HG03135 (cell line): ENCODE results near the gene FOXO6.

Experiments
- ATAC-seq: cut with Tn5 transposase; IDR thresholded peaks from one replicate; pipeline ENCODE4 v1.9.1; 2021; ENCODE audit warnings: mild to moderate bottlenecking, moderate library complexity; ENCODE audit not compliant: unreplicated experiment

Gene FOXO6

DNA sequence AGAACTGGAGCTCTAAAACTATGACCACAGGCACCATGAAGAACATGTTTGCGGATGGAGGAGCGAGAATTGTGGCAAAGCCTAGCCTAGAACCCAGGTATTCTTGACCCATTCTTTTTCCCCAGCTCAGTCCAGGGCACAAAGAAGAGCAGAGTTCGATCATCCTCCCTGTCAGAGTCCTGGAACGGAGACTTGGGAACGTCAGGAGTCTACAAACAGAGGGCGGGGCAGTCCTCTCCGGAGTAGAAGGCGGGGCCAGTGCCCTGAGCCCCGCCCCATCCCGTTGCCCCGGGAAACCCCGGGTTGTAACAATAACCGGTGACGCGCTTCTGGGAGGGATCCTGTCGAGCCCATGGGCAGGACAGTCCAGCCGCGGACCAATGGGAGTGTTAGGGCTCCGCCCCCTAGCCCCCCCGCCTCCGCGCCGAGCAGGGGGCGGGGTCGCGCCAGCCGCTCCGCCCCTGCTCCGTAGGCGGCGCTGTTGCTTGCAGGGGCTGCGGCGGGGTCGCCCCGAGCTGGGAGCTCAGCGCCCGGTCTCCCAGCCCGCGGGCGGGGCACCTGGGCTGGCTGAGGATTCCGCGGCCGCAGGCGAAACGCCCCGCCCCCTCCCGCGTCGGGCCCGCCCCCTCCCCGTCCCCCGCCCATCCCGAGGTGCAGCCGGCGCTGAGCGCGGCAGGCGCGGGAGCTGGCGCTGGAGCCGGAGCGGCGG, at the start of gene FOXO6:
TSS of gene FOXO6 (plus strand) at position 649 of the 709 bp plus-strand sequence.
- ATAC-seq: peak; percentile 79

DNA sequence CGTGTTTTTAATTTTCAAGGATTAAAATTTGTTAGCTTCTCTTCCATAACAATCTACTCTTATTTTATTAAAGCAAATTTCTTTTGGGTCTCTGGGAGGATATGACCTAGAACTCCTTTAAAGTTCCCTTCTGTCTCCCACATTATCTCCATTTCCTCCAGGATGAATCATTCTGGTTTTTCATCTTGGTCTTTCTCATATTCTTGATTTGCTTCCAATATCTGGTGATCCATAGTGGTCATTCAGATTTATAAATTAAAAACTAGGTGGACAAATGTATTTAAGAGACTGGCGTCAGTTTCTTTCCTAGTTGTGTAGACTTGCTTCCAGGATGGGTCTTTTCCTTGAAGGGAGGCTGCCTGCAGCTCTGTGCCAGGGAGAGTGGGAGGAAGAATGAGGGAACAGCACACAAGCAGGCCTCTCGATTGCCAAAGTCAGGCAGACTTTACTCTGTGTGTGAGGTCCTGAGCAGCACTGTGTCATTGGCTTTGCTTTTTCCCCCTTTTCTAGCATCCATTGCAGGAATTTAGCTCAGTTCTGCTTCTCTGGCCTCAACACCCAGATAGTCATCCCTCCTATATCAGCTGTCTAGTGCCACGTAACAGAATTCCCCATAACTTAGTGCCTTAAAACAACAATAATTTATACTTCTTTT, 48.1 kb upstream of the FOXO6 start:
- ATAC-seq: no peak

DNA sequence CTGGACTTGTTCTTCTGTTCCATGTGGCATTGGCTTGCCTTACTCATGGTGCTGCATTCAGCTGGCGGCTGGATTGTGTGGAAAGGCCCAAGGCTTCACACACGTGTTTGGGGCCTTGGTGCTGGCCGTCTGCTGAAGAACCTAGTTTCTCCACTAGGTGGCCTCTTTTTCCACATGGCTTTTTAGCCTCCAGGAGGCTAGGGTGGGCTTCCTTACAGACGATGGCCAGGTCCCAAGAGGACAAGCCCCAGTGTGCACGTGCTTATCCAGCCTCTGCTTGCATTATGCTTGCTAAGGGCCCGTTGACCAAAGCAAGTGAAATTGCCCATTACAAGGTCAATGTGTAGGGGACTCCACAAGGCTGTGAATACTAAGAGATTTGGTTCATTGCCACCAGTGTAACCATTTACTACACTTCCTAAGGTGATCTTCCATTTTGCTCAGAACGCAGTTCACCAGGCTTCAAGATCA, 47.5 kb upstream of the FOXO6 start:
- ATAC-seq: no peak

DNA sequence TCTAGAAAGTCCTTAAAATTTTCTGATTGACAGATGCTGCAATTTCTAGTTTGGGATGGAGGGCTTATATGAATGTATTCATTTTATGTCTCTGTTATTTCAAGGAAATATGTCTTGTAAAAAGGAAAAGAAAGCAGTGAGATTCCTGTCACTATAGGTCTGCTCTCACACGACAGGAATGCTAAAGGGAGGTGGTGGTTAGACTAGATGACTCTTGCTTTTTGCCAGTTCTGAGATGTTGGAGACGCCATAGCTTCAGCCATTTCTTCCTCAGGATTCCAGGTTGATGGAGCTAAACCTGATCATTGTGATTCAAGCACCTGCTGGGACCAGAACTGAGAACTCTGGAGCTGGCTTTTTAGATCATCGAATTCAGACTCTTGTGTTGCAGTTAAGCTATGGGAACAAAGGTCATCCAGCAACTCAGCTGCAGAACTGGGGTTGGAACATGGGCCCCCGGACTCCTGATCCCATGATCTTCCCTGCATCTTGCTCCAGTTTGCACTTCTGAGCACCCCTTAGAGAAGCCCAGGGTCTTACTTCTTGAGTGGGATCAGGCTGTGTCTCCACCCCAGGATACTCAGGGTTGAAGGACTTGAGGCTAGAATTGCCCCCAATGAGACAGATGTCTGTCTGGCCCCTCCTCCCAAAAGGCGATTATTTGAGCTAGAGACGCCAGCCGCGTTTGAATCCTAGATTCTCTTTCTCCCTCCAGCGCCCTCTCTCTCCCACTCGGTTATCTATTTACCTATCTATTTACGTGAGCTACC, 46.7 kb upstream of the FOXO6 start:
- ATAC-seq: no peak

DNA sequence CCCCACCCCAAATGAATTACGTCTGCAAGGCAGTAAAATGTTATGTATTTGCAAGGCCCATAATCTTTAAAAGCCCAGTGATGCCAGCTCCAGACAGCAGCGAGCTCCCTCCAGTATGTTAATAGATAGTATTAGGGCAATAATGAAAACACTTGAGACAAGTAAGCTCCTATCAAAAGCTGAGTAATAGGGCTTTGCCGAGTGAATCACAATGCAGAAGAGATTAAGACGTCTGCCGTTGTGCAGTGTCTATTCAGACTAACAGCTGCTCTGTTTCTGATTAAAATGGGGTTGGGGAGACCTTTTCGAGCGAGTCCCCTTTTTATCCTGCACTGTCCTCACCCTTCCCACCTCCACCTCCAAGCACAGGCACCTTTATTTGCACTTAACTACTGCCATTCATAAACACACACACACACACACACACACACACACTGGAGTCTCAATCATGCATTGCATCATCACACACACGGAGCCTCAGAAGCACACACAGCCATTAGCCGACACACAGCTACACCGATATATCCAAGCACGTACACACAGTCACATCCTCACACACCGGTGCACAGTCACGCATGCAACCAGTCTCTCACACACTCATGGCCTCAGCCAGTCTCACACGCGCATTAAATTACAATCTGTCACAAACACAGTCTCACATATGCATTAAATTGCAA, 46.0 kb upstream of the FOXO6 start:
- no peak for ATAC-seq

DNA sequence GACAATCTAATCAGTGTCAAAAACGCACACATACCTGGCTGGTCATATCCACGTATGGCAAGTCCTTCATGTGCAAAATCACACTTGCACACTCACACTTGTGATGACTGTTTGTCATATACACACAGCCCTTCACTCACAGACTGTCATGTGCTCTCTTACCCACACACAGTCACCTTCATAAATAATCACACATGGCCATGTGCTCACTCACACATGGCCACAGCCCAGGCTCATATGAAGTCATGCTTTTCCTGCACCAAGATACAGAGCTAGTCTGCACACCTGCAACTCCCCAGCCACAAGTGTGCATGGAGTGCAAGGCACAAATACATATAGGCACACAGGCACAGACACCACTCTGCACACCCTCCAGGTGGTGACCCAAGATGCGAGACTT, 45.4 kb upstream of the FOXO6 start:
- ATAC-seq: no peak

DNA sequence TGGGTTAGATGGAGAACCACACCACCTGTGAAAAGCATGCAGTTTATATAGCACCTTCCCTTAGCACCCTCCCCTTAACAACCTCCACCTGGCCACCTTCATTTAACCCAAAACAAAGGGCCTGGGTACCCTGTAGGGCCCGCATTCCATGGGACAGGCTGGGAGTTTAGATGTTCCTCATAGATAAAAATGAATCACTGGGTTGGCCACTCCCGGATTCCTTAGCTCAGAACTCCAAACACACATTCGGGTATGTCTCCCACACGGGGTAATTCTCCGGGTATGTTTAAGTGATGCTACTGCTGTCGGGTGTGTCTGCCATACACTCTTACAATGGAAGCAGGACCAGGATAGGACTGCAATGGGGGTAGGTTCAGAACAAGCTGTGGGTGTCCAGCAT, 43.9 kb upstream of the FOXO6 start:
- no peak for ATAC-seq

DNA sequence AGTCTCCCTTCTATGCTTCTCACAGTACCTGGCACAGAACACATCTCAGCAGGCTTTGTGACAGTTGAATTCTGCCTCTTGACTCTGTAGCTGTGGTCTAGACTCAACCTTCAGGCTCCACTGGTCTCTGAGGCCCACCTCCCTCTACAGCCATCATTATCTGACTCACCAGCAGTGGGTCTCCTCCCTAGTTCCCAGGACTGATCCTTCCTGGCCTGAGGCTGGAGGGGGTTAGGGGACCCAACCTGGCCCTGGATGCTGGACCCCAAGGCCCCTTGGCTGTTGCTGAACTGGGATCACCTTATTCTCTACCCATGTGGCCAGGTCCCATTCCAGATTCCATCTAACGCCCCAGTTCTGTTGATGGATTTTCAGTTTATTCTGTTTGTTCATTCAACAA, 43.1 kb upstream of the FOXO6 start:
- ATAC-seq: no peak

DNA sequence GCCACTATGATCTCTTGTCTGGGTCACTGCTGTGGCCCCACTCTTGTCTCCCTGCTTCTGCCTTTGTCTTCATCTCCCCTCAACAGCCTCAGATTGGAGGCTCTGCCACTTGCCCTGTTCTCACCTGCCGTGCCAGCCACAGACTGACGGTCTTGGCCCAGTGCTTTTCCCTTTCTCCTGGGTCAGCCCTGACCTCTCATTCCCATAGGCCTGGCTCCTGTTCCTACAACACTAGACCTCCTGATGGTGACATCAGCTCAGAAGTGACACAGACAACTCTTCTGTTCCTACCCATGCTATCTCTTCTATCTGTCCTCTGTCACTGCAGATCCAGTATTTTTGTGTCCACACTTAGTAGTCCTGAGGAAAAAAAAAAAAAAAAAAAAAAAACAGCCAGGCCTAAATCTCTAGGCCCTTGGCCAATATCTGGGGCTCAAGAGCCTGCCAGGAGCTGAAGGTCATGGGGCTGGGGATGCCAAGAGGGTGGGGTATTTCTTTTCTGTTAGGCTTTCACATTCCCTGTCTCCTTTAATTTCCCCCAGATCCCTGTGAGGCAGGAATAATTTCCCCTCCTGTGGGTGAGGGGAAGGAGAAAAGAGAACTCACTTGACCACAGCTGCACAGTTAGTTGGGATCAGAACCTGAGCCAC, 42.0 kb upstream of the FOXO6 start:
- no peak for ATAC-seq

DNA sequence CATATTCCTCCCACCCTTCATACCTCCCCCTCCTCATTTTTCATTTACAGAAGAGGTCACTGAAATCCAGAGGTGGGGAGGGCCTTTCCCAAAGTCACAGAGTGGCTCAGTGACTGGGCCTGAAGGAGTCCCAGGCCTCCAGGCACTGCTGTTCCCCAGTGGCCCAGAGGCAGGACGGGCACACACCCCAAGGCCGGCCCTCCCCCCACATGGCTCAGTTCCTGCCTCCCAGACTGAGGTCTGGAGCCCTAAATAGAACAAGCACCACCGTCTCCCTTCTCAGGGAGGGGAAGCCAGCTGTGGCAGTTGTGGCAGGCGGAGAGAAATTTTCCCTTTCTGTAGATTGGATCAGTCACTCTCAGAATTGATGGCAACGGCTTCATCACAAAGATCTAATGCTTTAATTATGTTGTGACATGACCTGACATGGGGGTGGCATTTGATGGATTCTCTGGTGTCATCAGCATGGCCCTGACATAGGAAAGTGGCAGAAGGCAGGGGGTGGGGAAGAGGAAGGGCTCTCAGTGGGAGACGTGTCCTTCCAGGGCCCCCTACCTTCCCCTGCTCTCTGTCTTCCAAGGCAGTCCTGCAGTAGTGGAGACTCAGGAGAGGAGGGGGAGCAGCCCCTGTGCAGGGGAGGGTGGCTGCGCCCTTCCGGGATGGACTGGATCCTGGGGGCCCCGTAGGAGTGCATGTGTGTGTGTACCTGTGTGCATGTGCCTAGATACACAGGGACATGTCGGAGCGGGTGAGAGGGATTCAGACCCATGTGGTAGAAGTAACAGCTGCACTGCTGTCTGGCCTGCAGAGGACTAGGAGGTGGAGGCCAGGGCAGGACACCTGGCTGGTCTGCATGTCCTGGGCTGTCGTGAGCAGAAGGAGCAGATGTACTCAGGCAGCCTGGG, 41.2 kb upstream of the FOXO6 start:
- ATAC-seq: no peak

DNA sequence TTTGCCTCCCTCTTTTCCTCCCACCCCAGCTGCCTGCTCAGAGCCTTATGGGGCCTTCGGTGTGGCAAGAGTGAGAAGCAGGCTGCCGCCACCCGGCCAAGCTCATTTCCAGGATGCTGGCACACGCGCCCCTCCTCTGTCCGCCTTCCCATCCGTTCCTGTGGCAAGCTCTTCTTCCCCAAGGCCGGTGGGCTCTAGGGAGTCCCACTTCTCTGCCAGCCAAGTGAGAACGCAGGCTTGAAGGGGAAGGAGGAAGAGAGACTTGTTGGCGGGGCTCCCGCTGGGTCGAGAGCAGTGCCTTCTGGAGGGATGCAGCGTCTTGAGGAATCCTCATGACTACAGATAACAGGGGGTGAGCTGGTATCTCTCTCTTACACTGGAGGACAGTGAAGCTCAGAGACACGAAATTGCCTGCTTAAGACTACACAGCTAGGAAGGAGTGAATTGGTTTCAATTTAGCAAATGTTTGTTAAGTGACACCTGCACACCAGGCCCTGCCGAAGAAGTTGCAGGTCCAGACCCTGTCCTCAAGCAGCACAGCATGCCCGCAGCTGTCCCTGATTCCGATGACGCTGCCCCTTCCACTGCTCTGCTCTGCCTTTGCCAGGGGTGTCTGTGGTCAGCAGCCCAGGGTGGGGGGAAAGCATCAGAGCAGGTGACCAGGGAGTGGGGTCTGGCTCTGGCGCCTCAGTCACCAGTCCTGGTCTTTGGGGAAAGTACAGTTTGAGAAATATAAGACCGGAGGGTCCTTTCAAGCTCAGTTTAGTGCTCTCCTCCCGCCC, 40.1 kb upstream of the FOXO6 start:
- no peak for ATAC-seq

DNA sequence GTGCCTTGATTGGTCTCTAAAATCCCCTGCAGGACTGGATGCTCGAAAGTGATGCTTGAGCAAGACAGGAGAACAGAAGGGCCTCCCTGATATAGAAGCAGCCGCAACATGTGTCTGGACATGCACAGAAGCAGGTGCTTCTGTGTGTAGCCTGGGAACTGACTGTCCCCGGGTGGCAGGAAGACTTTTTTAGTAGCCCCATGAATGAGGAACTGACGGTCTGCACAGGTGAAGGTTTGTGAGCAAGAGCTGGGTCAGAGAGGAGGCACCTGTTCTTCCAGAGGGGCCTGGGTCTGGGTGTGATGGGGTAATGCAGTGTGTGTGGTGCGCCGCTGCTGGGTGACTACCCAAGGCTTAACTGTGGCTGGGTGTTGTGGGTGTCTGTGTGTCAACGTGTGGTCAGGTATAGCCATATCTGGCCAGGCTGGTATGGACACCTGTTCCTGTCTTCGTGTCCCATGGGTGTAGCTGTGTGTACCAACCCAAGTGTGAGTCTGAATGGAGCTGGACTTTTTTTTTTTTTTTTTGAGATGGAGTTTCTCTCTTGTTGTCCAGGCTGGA, 39.1 kb upstream of the FOXO6 start:
- no peak for ATAC-seq

DNA sequence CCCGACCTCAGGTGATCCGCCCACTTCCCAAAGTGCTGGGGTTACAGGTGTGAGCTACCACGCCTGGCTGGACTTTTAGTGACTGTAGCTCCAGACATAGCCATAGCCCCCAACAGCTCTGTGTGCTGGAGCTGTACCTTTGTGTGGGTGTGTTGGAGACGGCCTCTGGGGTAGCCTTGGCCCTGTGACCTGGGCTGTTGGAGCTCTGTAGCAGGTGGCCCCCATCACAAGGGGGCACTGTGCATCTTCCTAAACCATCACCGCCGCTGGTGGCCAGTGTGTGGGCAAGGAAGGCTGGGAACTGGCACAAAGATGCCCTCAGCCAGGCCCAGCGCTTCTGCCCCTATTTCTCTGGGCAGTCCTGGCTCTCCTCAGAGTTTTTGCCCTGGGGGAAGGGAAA, 38.4 kb upstream of the FOXO6 start:
- no peak for ATAC-seq

DNA sequence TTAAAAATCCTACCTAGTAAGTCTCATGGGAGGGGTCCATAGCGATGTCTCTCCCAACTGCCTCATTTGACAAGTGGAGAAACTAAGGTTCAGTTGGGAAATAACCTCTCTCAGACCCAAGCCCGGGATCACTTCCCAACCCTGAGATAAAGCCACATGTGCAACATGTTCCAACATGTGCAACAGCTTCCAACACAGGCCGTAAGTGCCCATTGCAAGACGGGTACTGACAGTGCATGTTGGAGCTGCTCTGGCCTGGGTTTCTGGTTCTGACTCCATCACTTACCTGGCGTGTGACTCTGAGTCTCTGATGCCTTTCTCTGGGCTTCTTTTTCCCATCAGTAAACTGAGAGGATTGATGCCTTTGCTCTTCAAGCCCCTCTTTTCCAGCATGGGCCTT, 38.0 kb upstream of the FOXO6 start:
- no peak for ATAC-seq

DNA sequence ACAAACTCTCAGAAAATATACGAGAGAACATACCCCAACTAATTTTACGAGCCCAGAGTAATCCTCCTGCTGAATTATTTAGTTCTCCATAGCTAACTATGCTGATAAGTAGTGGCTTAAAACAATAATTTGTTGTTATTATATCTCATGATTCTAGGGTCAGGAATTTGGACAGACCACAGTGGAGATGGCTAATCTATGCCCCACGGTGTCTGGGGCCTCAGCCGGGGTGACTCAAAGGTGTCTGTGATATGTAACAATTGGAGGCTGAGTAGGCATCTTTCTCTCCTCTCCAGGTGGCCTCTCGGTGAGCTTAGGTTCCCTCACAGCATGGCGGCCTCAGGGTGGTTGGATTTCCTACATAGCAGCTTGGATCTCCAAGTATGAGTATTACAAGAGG, 35.4 kb upstream of the FOXO6 start:
- no peak for ATAC-seq

DNA sequence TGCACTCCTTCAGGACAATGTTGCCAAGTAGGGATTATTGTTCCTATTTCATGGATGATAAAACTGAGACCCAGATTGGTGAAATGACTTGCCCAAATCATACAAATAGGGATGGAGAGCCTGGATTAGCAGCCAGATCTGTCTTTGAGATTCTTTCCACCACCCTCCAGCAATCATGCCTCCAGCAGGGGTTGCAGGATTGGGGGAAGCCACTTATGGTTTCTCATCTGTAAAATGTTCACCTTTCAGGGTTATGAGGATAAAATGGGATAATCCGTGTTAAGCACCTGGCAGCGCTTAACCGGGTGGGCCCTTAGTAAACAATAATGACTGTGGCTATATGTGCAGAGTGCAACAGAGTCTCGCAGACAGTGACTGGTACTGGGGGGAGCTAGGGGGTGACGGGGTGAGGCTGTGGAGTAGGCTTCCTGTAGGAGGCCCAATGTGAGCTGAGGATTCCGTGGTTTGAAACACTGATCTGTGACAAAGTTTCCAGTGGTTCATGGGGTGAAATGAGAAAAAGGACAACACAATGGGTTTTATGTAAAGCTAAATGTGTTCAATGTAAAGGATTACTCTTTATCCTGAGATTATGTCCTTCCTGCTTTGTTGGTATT, 33.7 kb upstream of the FOXO6 start:
- ATAC-seq: no peak

DNA sequence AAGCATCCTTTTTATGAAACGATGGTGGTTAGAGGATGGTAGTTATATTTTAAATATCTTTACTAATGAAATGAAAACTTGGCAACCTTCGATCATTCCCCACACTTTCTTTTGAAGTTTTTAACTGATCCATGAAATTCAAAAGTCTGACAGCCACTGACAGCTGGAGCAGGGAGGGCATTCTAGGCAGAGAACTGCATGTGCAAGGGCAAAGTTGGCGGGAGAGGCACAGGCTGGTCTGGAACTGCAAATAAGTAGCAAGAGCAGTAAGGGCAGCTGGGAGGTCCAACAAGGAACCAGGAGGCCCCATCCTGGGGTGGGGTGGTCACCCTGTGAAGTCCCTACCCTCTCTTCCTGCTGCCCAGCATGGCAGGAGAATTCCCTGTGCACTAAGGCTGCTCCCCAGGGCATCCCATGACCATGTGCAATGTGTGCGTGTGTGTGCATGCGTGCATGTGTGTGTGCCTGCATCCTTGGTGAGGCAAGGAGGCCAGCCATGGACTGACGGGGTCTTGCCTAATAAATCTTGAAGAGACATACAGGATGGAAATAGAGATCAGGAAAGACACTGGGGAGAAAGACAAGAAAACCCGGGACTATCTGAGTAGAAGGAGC, 33.1 kb upstream of the FOXO6 start:
- ATAC-seq: no peak
